IMR-90 (cell line): ENCODE results near the gene NUB1. TPM values are rescaled to one million over a fixed set of nuclear protein-coding genes. Genes with fewer than 3 reads are reported as not detected.

ENCODE experiments used
- ATAC-seq: fragments of 200-7000 bp; cut with Tn5 transposase; 2 replicates; pipeline ENCODE4 v1.9.1; 2020; ENCODE audit warnings: low read depth, mild to moderate bottlenecking, moderate library complexity
- BruUV-seq: library from RNA; stranded (reverse); fragments of 400-500 nt; replicated peaks from 2 replicates; lab custom pipeline; 2021; lab: Mats Ljungman, UMichigan
- CTCF ChIA-PET: fragments of 300-600 bp; formaldehyde crosslinking; extraction: SDS; loops from one replicate; lab custom pipeline; 2021; ENCODE audit warnings: antibody characterized with exemption; lab: Yijun Ruan, JAX
- POLR2A ChIA-PET: fragments of 300-600 bp; sonication (Branson Sonifier 250); formaldehyde crosslinking; loops from one replicate; lab custom pipeline; 2022; ENCODE audit warnings: antibody characterized with exemption; ENCODE audit not compliant: unreplicated experiment; lab: Charles Lee
- DNase-seq: peaks from one replicate; pipeline ENCODE4 v3.0.0; 2013
- H2AFZ ChIP-seq: replicated peaks from 2 replicates; pipeline ENCODE3; 2013; ENCODE audit warnings: low read length, mild to moderate bottlenecking; ENCODE audit not compliant: poor library complexity
- H2AK5ac ChIP-seq: 2 replicates; pipeline ENCODE4 v1.6.1; 2013; ENCODE audit warnings: low read depth, low read length, inconsistent platforms
- H2AK9ac ChIP-seq: replicated peaks from 2 replicates; pipeline ENCODE3; 2013; ENCODE audit warnings: mild to moderate bottlenecking, low read depth, low read length, moderate library complexity; ENCODE audit not compliant: poor library complexity
- H2BK120ac ChIP-seq: 2 replicates; pipeline ENCODE4 v1.6.1; 2013; ENCODE audit warnings: low read depth, low read length, inconsistent platforms
- H2BK15ac ChIP-seq: 3 replicates; pipeline ENCODE4 v1.6.1; 2013; ENCODE audit warnings: low read depth, low read length, inconsistent platforms
- H2BK20ac ChIP-seq: 2 replicates; pipeline ENCODE4 v1.6.1; 2013; ENCODE audit warnings: low read depth, mild to moderate bottlenecking, inconsistent platforms, low read length, moderate library complexity
- H2BK5ac ChIP-seq: 2 replicates; pipeline ENCODE4 v1.6.1; 2013; ENCODE audit warnings: mild to moderate bottlenecking, low read depth, low read length, inconsistent platforms; ENCODE audit not compliant: poor library complexity, severe bottlenecking
- H3K14ac ChIP-seq: replicated peaks from 2 replicates; pipeline ENCODE4 v1.6.1; 2013; ENCODE audit warnings: low read depth, low read length, inconsistent platforms
- H3K18ac ChIP-seq: 2 replicates; pipeline ENCODE4 v1.6.1; 2013; ENCODE audit warnings: low read depth, low read length, control low read depth
- H3K23ac ChIP-seq: 2 replicates; pipeline ENCODE4 v1.6.1; 2013; ENCODE audit warnings: low read depth, low read length, inconsistent platforms
- H3K27ac ChIP-seq: 2 replicates; pipeline ENCODE4 v1.5.1; 2013; ENCODE audit warnings: mild to moderate bottlenecking, control low read depth, low read length; ENCODE audit not compliant: insufficient read depth
- H3K27me3 ChIP-seq: 2 replicates; pipeline ENCODE4 v1.6.1; 2013; ENCODE audit warnings: low read length; ENCODE audit not compliant: control insufficient read depth, insufficient read depth
- H3K36me3 ChIP-seq: 2 replicates; pipeline ENCODE4 v1.6.1; 2013; ENCODE audit warnings: low read length, mixed read lengths; ENCODE audit not compliant: control insufficient read depth, insufficient read depth
- H3K4ac ChIP-seq: 2 replicates; pipeline ENCODE4 v1.6.1; 2013; ENCODE audit warnings: low read depth, low read length, inconsistent platforms
- H3K4me1 ChIP-seq: 2 replicates; pipeline ENCODE4 v1.6.1; 2013; ENCODE audit warnings: low read length, mixed read lengths; ENCODE audit not compliant: control insufficient read depth, insufficient read depth
- H3K4me2 ChIP-seq: 2 replicates; pipeline ENCODE4 v1.6.1; 2013; ENCODE audit warnings: low read depth, mild to moderate bottlenecking, control low read depth, low read length, moderate library complexity
- H3K4me3 ChIP-seq: 2 replicates; pipeline ENCODE4 v1.5.1; 2013; ENCODE audit warnings: low read depth, mild to moderate bottlenecking, control low read depth, low read length, moderate library complexity; ENCODE audit not compliant: insufficient read depth
- H3K56ac ChIP-seq: 2 replicates; pipeline ENCODE4 v1.6.1; 2013; ENCODE audit warnings: low read length, inconsistent platforms; ENCODE audit not compliant: insufficient read depth; ENCODE audit errors: extremely low read depth
- H3K79me1 ChIP-seq, 2 experiments: 2 replicates each; pipeline ENCODE4 v1.6.1; 2013; ENCODE audit warnings: low read length in 2 of 2, inconsistent platforms in 1 of 2, low read depth in 1 of 2
- H3K9ac ChIP-seq: 2 replicates; pipeline ENCODE4 v1.6.1; 2013; ENCODE audit warnings: low read depth, low read length, control low read depth
- H3K9me1 ChIP-seq: 2 replicates; pipeline ENCODE4 v1.6.1; 2013; ENCODE audit warnings: low read length, inconsistent platforms; ENCODE audit not compliant: insufficient read depth
- H3K9me3 ChIP-seq: 2 replicates; pipeline ENCODE4 v1.6.1; 2013; ENCODE audit warnings: low read length; ENCODE audit not compliant: control insufficient read depth, insufficient read depth
- H4K20me1 ChIP-seq: 2 replicates; pipeline ENCODE4 v1.6.1; 2013; ENCODE audit warnings: low read length, inconsistent platforms; ENCODE audit not compliant: insufficient read depth
- H4K5ac ChIP-seq: 2 replicates; pipeline ENCODE4 v1.6.1; 2013; ENCODE audit warnings: mild to moderate bottlenecking, low read depth, low read length, control low read depth
- H4K8ac ChIP-seq, 2 experiments: 2 replicates each; pipeline ENCODE4 v1.6.1; 2013; ENCODE audit warnings: low read depth in 2 of 2, low read length in 2 of 2, control low read depth in 1 of 2, inconsistent platforms in 1 of 2
- H4K91ac ChIP-seq: 2 replicates; pipeline ENCODE4 v1.6.1; 2013; ENCODE audit warnings: low read depth, low read length, inconsistent platforms; ENCODE audit not compliant: insufficient read depth
- BHLHE40 ChIP-seq: fragments of 150-350 bp; IDR thresholded peaks from 2 replicates; pipeline ENCODE4 v1.6.1; 2016; ENCODE audit warnings: mild to moderate bottlenecking, low read depth, low read length
- CHD1 ChIP-seq: IDR thresholded peaks from 2 replicates; pipeline ENCODE4 v1.6.1; 2012; ENCODE audit warnings: low read depth, low read length, improper control_type of control experiment
- FOS ChIP-seq: fragments of 150-350 bp; IDR thresholded peaks from 2 replicates; pipeline ENCODE4 v1.6.1; 2016; ENCODE audit warnings: low read depth, low read length
- MAFK ChIP-seq: IDR thresholded peaks from 2 replicates; pipeline ENCODE4 v1.6.1; 2012; ENCODE audit warnings: low read depth, low read length, improper control_type of control experiment
- MAZ ChIP-seq: IDR thresholded peaks from 2 replicates; pipeline ENCODE4 v1.6.1; 2012; ENCODE audit warnings: low read depth, mild to moderate bottlenecking, low read length, improper control_type of control experiment, moderate library complexity, borderline replicate concordance
- NFE2L2 ChIP-seq: fragments of 150-350 bp; IDR thresholded peaks from 2 replicates; pipeline ENCODE4 v1.6.1; 2016; ENCODE audit warnings: low read depth, mild to moderate bottlenecking, low read length
- POLR2A ChIP-seq: IDR thresholded peaks from 2 replicates; pipeline ENCODE4 v1.6.1; 2012; ENCODE audit warnings: mild to moderate bottlenecking, low read depth, low read length
- SMC3 ChIP-seq: fragments of 150-350 bp; IDR thresholded peaks from 2 replicates; pipeline ENCODE4 v1.6.1; 2016; ENCODE audit warnings: low read depth, mild to moderate bottlenecking, antibody characterized with exemption, low read length, moderate library complexity
- WGBS, 2 experiments: methylation state at CpG; one replicate each; pipeline versions ENCODE4 v1.1.5 to v1.1.7; 2013; ENCODE audit warnings: missing lambda C conversion rate in 2 of 2; ENCODE audit not compliant: insufficient read length in 1 of 2; ENCODE audit errors: extremely low coverage in 2 of 2; 5-methylcytosine and 5-hydroxymethylcytosine counted together
- dilution Hi-C: fragments of 300-500 bp; cut with HindIII; formaldehyde crosslinking; loops from one replicate; pipeline ENCODE4 v1.14.3; 2018; ENCODE audit warnings: low sequenced_read_pairs; ENCODE audit not compliant: unreplicated experiment
- in situ Hi-C: fragments of 300-500 bp; cut with MboI; formaldehyde crosslinking; loops from 3 replicates; pipeline ENCODE4 v1.14.3; 2019; ENCODE audit warnings: low sequenced_read_pairs, inconsistent platforms, mixed read lengths
- intact Hi-C: fragments of 100-400 bp; cut with micrococcal nuclease; formaldehyde crosslinking; loops from 2 replicates; pipeline ENCODE4 v1.10.0; 2022
- polyA plus RNA-seq, 3 experiments: library from polyadenylated mRNA; depleted of rRNA; stranded (reverse); fragments of >200 nt; gene quantifications; 2 replicates each; pipeline ENCODE4 v1.2.3, GENCODE V29; 2012; ENCODE audit warnings: low replicate concordance in 1 of 3
- total RNA-seq: library from RNA; depleted of rRNA; stranded (reverse); fragments of >200 nt; gene quantifications from 2 replicates; pipeline ENCODE4 v1.2.3, GENCODE V29; 2012

Gene NUB1
- total and polyA plus RNA-seq, 2 of the 4 experiments (the other 2 are of a cell fraction): 20.1 to 29.7 TPM

DNA sequence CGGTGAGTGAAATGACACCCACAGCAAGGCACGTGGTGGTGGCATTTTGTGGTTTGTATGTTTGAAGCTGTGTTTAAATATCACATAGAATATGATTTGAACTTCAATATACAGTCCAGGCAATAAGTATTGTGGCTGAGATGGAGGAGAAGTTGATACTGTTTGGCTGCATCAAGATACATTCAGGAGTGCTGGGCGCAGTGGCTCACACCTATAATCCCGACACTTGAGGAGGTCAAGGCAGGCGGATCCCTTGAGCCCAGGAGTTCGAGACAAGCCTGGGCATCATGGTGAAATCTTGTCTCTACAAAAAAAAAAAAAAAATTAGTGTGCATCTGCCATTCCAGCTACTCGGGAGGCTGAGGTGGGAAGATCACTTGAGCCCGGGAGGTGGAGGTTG lies 35.2 kb upstream of the NUB1 start:
- no peak overlapping the region for H2AK5ac ChIP-seq
- H3K79me1 ChIP-seq: no peaks in the 10 kb centered on the region
- no peak overlapping the region for H2AK9ac ChIP-seq
- CTCF ChIA-PET: interaction anchor here (1.0 kb wide), 1 partner anchor 8 kb away, joined by 4 read pairs; no protein-coding TSS in a partner anchor
- POLR2A ChIA-PET: no interaction called here
- peaks cover 16% of the 10 kb centered on the region for H3K27me3 ChIP-seq
- peaks cover 4% of the 10 kb centered on the region; the same call in 1 of the 2 replicates for H3K9me1 ChIP-seq
- peaks cover 4% of the 10 kb centered on the region for H3K9me3 ChIP-seq
- H3K23ac ChIP-seq: no peak overlapping the region
- H4K20me1 ChIP-seq: peaks cover 3% of the 10 kb centered on the region; the same call in 1 of the 2 replicates
- no peak overlapping the region for H3K56ac ChIP-seq
- H3K4me2 ChIP-seq: no peak overlapping the region
- H4K91ac ChIP-seq: no peak overlapping the region
- no peak overlapping the region for H2BK120ac ChIP-seq
- in situ Hi-C loops: loop anchor here (10.0 kb wide), 1 partner anchor 182 kb away; no protein-coding TSS in a partner anchor
- H2AFZ ChIP-seq: no peak overlapping the region
- H3K14ac ChIP-seq: no peak overlapping the region
- no peak overlapping the region for H2BK15ac ChIP-seq
- DNase-seq: no peak
- 100% methylated on average over 1 of the region's 8 CpGs; no CpG with 5 or more reads in 1 of the 2 experiments for WGBS, 2 experiments
- no peaks in the 10 kb centered on the region for H3K36me3 ChIP-seq
- peaks cover 13% of the 10 kb centered on the region; the same call in 1 of the 2 replicates for H3K4me1 ChIP-seq
- dilution Hi-C loops: no loop called here
- H4K8ac ChIP-seq: no peak overlapping the region
- BruUV-seq: no TSS peak
- intact Hi-C loops: no loop called here
- TF ChIP-seq BHLHE40: no peak
- no peak for TF ChIP-seq CHD1
- no peak for TF ChIP-seq SMC3
- no peak for TF ChIP-seq POLR2A
- no peak for TF ChIP-seq MAZ
- no peak for TF ChIP-seq FOS
- TF ChIP-seq MAFK: no peak
- TF ChIP-seq NFE2L2: no peak
- no peak for ATAC-seq
- H2BK20ac ChIP-seq: no peak overlapping the region
- no peak overlapping the region for H4K5ac ChIP-seq
- H3K9ac ChIP-seq: no peak overlapping the region
- no peak overlapping the region for H3K4me3 ChIP-seq
- H3K27ac ChIP-seq: no peak overlapping the region
- no peak overlapping the region for H2BK5ac ChIP-seq
- no peak overlapping the region for H3K4ac ChIP-seq
- H3K18ac ChIP-seq: no peak overlapping the region
